Measurements from ENCODE around the gene TUT7.

DNA sequence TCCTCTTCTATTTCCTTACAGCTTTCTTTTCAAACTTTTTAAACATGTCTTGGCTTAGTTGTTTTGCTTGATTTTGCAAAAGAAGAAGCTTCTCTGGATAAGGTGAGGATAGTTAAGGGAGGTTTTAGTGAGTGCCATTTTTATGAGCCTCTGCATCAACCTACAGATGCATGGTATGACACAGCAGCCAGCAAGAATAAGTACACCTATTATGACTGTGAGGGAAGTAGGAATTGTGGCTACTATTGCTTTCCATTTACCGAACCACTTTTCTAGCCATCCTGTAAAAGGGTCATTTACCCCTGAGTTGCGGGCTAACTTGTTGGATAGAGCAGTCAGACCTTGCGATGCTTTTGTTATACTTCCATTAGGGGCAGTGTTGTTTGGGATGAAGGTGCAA lies 7.0 kb upstream of the TUT7 start:
- no peak for TF ChIP-seq EZH2phosphoT487 (IDR thresholded peaks at IDR 0.05; ENCODE audit: borderline replicate concordance, low read length)
- TF ChIP-seq, protein P1, sequence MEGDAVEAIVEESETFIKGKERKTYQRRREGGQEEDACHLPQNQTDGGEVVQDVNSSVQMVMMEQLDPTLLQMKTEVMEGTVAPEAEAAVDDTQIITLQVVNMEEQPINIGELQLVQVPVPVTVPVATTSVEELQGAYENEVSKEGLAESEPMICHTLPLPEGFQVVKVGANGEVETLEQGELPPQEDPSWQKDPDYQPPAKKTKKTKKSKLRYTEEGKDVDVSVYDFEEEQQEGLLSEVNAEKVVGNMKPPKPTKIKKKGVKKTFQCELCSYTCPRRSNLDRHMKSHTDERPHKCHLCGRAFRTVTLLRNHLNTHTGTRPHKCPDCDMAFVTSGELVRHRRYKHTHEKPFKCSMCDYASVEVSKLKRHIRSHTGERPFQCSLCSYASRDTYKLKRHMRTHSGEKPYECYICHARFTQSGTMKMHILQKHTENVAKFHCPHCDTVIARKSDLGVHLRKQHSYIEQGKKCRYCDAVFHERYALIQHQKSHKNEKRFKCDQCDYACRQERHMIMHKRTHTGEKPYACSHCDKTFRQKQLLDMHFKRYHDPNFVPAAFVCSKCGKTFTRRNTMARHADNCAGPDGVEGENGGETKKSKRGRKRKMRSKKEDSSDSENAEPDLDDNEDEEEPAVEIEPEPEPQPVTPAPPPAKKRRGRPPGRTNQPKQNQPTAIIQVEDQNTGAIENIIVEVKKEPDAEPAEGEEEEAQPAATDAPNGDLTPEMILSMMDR (IDR thresholded peaks at IDR 0.05; ENCODE audit: low read depth, low read length, poor library complexity, severe bottlenecking) = no peak
